ENCODE measurements around the gene TAF4B.

- no peak for TF ChIP-seq GATA2 (IDR thresholded peaks at IDR 0.05; ENCODE audit: low read depth, low read length)
- TF ChIP-seq GATA3 (IDR thresholded peaks at IDR 0.05; ENCODE audit: low read depth, low read length): no peak
Measured at GRCh38 chr18:26271917-26272549, 45.8 kb downstream of the TAF4B start.
